Medulla oblongata (tissue), 1 donor: ENCODE measurements around the gene SERPIND1.
"Not testable (repeated sequence)": the region's sequence is repeated elsewhere in the genome, so short reads cannot be mapped to it uniquely, and the experiment has no call there.

Source experiments
- DNase-seq: peaks from one replicate; pipeline ENCODE4 v3.0.0-alpha.2; 2015; ENCODE audit errors: extremely low spot score

The SERPIND1 gene, protein sequence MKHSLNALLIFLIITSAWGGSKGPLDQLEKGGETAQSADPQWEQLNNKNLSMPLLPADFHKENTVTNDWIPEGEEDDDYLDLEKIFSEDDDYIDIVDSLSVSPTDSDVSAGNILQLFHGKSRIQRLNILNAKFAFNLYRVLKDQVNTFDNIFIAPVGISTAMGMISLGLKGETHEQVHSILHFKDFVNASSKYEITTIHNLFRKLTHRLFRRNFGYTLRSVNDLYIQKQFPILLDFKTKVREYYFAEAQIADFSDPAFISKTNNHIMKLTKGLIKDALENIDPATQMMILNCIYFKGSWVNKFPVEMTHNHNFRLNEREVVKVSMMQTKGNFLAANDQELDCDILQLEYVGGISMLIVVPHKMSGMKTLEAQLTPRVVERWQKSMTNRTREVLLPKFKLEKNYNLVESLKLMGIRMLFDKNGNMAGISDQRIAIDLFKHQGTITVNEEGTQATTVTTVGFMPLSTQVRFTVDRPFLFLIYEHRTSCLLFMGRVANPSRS

GRCh38 chr22:20773793-20774212 lies at the start of gene SERPIND1:
Gene SERPIND1 (plus strand): TSS chr22:20774113. CDS start chr22:20779313, 5,200 bp downstream.
- no peak for DNase-seq

DNA sequence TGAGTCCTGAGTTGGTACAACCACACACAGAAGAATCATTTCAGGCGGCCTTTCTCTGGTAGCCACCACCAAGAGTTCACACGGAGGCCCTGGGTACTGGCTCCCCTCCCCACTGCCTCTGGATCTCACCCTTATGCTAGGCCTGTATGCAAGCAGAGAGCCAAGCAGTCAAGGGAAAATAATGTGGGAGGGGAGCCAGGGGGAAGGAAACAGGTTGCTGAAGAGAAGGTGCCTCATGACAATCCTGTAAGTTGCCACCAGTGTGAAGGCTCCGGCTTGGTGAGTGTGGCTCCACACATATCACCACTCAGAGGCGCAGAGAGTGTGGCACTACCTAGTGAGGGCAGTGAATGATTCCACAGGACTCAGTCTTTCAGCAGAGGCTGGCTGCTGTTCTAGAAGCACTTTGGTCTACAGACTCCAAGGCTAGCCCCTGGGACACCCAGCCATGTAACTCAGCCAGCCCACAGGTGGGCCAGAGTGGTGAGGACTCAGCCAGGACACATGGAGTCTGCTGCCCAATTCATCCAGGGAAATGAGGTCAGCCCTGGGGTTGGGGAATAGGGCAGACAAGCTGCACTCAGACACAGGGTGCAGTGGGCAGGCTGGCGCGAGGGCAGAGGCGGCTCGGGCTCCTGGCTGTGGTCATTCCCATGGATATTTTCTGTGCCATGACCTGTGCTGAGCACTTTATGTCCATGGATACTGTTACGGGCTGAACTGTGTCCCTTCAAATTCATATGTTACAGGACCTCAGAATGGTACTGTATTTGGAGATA lies 49.0 kb upstream of the SERPIND1 start:
- no peak for DNase-seq

- DNase-seq, result no peak
Measured at GRCh38 chr22:20725987-20726558, 47.8 kb upstream of the SERPIND1 start.

DNA sequence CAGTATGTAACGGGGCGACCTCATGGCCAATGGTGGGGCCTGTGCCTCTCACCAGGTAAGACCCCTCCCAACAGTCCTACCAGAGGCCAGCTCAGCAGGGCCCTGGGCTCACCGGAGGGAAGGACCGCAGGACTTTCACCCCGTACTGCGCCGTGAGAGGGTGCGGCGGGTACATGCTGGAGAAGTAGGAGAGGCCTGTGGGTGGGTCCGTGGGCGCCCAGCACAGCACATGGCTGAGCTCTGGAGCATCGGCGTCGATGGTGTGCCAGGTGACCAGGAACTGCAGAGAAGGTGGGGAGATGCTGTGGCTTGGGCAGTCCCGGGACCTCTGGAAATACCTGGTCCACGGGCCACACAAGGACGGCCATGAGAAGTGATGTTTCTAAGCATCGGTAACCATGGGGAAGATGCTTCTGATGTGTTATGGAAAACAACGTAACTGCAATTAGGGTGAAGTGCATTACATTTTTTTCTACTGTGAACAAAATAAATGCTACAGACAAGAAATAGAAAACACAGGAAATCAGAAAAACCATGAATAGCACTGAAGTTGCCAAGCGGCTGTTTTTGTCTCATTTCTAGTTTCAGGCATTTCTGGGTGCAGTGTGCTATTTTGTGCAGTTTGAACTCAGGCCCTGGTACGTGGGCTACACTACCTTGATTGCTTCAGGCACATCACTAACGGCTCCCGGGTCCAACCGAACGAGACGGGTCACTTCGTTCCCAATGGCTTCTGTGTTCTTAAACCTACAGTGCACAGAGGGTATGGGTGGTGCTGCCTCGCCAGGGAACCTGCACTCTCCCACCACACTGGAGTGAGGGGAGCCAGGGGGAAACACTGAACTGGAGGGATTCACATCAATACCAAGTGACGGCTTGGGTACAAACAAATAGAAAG lies 46.5 kb upstream of the SERPIND1 start:
- DNase-seq, result no peak

DNA sequence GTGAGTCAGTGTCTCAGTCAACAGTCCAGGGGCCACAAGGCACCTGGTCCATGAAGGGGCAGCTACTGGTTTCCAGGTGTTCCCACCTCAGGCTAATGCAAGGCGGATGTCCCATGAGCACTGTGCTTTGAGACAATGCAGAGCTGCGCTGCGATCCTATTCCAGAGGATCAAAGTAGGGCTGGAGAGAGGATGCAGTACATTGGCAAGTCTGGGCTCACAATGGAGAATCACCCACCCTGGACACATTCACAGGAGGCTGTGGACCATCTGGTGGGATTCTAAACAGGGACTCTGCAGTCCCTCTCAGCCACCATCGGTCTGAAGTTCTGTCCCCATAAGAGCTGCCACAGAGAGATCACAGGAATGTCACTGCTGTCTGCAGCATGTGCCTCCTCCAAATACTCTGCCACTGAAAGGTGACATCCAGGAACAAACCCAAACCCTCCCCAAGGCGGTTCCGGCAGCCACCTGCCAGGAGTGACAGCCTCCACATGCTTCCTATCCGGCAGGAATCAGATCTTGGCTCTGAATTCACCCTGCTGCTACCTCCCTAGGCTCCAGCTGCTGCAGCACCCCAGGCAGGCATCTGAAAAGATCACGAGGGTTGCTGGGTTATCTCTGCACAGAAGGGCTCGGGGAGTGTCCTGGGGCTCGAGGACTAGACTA lies 45.3 kb upstream of the SERPIND1 start:
- no peak for DNase-seq

DNA sequence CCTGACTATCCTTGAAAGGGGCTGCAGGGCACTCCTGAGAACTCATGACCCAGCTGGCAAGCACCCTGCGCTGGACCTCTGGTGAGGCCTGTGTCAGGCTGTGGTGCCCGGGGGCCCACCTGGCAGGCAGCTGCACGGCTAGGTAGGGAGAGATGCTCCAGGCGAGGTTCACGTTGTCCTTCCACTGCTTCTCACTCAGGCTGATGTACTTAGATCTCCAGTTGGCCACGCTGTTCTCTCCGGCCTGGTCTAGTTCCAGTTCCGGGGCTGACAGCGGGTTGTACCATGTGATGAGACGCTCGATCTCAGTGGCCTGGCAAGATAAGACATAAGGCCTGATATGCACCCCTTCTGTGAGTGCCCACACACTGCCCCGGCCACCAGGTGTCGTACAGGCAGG lies 44.7 kb upstream of the SERPIND1 start:
- DNase-seq, result no peak

DNA sequence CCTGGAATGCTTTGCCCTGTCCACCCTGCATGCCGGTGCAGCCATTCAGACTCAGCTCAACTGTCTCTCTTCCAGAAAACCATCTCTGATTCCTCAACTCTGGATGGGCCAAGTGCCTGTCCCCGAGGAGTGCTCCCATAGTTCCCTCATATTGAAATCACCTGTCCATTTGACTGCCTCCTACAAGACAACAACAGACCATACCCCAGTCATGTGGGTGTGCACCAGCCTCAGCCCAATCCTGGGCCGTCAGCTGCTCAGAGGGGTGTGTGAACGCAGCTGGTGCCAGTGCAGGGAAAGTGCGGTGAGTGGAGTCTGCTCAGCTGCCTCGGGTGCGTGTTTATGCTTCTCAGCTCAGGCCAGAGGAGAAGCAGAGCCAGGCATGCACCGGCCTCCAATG lies 41.5 kb upstream of the SERPIND1 start:
- DNase-seq, result not testable (repeated sequence)

GRCh38 chr22:20735356-20736162 lies 38.4 kb upstream of the SERPIND1 start:
- DNase-seq, result not testable (repeated sequence)

DNA sequence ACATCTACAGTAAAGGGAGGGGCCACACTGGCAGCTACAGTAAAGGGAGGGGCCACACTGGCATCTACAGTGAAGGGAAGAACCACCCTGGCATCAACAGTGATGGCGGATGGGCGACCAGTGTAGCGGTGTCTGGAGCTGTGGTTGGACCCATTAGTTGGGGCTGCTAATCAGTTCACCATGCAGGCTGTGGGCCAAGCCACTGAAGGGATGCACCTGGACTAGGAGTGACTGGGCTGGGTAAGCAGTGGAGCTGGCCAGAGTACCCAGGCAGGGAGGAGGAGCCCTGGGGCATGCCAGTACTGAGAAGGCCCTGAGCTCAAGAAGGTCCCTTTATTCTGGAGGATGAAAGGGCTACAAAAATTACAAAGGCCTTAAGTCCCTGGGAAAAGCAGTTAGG lies 37.0 kb upstream of the SERPIND1 start:
- not testable (repeated sequence) for DNase-seq

DNA sequence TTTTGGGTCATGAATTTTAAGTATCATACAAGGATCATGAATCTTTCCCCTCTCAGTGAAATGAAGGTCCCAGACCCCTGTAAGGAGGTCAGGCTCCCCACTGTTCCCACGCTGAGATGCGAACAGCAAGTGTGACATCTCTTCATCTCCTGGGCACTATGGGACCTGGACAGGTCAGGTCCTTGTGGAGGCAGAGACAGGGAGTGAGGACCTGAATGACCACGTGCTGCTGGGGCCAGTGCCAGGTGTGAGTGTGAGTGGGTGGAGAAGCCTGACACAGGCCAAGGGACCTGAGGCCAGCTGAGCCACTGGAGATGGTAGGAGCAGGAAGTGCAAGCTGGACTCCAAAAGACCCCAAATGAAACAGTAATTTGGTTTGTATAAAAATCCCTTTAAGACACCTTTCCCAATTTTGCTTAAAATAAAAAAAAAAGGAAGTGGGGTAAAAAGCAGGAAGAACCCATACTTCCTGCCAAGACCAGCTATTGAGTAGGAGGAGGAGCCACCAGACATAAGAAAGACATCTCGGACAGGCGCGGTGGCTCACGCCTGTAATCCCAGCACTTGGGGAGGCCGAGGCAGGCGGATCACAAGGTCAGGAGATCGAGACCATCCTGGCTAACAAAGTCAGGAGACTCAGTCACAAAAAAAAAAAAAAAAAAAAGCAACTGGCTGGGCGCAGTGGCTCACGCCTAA lies 35.4 kb upstream of the SERPIND1 start:
- no peak for DNase-seq

DNA sequence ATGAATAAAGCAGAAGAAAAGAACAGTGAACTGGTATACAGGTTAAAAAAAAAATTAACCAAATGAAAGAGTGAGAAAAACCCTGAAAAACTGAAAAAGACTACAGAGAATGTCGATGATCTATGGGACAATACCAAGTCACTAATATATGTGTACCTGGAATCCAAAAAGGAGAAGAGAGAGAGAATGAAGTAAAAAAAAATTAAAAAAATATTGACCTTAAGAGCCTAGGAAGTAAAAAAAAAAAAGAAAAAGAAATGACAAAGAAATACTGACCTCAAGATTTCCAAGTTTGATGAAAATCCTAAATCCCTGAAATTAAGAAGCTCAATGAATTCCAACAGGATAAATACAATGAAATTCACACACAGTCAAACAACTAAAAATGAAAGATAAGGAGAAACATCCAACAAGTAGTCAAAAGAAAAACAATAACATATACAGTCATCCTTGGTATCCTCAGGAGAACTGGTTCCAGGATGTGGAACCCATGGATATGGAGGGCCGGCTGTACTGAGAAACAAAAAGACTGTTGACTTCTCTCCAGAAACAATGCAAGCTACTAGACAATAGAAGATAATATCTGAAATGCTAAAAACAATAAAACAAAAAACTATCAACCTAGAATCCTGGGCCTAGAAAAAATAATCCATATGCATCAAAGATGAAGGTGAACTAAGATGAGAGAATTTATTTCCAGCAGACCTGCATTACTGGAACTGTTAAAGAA lies 33.5 kb upstream of the SERPIND1 start:
- DNase-seq, result no peak

GRCh38 chr22:20741008-20741633 lies 32.8 kb upstream of the SERPIND1 start:
- no peak for DNase-seq

- peak; percentile 64 for DNase-seq
Measured at GRCh38 chr22:20741634-20742581, 32.0 kb upstream of the SERPIND1 start.

- DNase-seq, result no peak
Measured at GRCh38 chr22:20742764-20743163, 31.1 kb upstream of the SERPIND1 start.

DNA sequence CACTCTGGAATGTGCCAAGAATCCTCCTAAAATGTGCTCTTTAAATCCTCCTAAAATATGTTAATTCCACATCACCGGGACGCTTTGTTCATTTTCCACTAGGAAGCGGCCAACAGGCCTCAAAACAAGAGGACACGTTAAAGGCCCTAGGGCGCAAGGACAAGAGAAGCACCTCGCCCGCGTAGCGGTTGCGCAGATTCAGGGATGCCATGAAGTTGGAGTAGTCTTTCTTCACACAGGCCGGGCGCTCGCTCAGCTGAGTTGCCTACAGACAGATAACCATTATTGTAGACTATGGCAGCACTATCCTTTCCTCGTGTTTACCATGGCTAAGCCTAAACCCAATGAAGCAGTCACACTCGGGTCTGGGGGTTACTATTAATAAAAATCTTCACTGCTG lies 29.5 kb upstream of the SERPIND1 start:
- DNase-seq, result no peak

DNA sequence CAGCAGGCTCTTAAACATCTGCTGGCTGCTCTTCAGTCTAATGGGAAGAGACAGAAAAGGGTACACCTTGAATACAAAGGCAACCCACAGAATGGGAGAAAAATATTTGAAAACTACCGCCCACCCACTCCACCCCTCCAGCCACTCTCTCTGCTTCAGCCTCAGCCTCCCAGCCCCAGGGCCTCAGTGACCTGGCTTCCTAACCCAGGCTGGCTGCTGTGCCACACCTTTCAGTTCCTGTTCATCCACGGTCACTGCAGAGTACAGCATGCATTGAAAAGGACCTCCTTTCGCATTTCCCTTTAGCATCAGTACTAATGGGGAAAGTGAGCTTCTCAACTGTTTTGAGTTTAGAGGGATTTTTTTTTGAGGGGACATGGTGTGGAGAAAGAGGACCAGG lies 28.8 kb upstream of the SERPIND1 start:
- no peak for DNase-seq
